ENCODE results near the gene GSG1L2.
"Not testable (repeated sequence)": the region's sequence is repeated elsewhere in the genome, so short reads cannot be mapped to it uniquely, and the experiment has no call there.

GSG1L2 gene

GRCh38 chr17:9788601-9789000 is 33.3 kb downstream of the GSG1L2 start:
- no peak for DNase-seq

DNA sequence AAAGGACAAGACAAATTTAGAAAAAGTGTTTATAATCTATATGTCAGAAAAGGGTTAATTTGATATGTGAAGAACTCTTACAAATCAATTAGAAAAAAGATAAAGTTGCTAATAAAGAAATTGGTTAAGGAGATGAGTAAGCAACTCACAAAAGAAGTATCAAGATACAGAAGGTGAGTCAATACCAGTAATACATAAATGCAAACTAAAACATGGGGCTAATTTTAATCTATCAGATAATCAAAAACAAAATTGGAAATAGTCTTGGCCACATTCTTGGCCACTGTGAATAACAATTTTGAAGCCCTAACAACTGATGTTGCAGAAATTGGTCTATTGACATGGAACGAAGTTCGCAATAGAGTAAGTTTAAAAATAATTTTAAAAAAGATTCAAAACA is 37.3 kb downstream of the GSG1L2 start:
- DNase-seq: no peak

DNA sequence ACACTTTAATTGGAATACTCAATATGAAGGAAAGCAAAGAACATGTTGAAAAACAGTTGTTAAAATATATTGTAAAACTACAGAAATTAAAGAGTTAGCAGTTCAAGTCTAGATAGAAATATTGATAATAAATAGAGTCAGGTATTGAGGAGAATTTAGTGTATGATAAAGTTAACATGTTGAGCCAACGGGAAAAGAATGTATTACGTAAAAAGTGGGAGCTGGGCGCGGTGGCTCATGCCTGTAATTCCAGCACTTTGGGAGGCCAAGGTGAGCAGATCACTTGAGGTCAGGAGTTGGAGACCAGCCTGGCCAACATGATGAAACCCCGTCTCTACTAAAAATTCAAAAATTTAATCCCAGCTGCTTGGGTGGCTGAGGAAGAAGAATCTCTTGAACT is 38.4 kb downstream of the GSG1L2 start:
- DNase-seq: not testable (repeated sequence)

- no peak for DNase-seq
These were observed 38.8 kb downstream of the GSG1L2 start for GRCh38 chr17:9783050-9783449.

- no peak for DNase-seq
These were observed 41.3 kb downstream of the GSG1L2 start for GRCh38 chr17:9780552-9780951.

DNA sequence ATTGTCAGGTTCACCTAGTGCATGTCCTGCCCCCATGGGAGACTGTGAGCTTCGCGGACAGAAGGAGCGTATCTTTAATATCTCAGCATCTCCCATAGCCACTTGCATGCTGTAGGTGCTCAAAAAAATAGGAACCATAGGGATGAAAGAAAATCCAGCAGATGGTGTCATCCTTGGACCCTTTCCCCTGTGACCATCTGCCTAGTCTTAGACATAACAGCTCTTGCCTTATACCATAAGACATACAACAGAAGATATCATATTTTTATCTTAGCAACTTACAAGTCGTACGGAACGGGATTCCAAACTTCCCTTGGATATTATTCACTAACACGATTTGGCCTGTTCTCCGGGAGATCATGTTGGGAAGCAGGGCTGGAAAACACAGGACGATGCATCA is 45.0 kb downstream of the GSG1L2 start:
- DNase-seq: no peak

DNA sequence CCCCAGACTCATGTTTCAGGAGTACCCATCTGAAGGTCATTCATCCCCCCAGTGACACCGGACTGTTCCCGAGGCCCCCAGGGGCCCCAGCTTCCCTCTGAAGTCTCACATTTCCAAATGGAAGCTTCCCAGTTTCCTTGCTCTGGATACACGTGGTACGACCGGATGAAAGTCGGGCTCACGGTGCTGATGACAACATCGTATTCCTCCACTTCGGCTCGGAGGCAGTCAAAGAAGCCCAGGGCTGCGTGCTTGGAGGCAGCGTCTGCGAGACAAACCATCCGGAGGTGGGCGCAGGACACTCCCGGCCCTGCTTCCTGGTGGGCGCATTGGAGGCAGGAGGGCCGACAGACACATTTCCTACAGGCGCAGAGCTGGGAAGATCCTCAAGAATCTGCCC is 49.2 kb downstream of the GSG1L2 start:
- no peak for DNase-seq

GRCh38 chr17:9771465-9771864 is 50.4 kb downstream of the GSG1L2 start:
- no peak for DNase-seq

DNA sequence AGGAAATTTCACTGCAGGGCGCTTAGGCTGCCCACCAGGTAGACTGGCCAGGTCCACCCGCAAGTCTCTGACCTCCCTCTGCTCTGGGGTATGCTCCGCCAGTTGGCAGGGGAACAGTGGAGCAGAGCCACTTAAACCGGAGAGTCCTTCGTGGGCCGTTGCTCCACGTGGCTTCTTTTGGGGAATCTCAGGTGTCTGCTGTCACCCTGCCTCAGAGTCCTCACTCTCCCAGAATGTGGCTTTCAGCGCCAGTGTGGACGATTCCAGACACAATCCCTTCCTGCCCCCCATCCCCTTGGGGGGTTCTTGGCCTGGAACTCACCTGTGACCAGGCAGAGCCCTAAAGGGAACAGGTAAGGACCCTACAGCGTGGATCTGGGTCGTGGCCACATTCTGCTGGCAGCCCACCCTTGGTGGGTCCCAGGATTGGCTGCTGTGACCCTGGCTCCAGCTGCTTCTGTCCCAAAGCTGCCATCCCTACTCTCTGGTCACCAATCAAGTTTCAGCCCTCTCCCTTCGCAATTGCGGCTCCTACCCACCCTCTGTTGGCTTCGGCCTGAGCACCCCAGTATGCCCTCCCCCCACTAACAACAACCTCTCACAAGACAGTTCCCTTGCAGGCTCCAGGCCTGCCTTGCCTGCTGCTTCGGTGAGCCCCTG is 52.7 kb downstream of the GSG1L2 start:
- no peak for DNase-seq

DNA sequence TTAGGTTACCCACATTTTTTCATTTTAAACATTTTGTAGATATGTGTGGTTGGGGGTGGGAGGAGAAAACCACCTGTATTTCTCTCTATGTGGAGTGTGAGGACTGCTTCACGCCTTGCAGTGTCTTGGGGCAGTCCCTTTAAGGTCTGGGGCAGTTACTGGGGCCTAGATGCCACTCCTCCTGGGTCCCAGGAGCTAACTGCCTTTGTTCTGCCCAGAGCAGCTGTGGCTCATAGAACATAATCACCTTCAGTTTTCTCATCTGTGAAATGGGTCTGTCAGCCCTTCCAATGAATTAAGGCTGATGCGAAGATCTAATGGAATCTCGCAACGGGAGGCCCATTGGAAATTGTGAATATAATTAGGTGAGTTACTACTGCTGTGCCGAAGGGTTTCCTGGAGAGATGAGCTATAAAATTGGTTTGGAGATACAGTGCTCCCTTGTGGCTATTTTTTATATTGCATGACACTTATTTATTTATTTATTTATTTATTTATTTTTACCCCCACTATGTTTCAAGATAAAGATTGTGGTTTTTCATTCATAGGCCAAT is 53.4 kb downstream of the GSG1L2 start:
- DNase-seq: no peak

GRCh38 chr17:9767432-9767991 is 54.4 kb downstream of the GSG1L2 start:
- no peak for DNase-seq

DNA sequence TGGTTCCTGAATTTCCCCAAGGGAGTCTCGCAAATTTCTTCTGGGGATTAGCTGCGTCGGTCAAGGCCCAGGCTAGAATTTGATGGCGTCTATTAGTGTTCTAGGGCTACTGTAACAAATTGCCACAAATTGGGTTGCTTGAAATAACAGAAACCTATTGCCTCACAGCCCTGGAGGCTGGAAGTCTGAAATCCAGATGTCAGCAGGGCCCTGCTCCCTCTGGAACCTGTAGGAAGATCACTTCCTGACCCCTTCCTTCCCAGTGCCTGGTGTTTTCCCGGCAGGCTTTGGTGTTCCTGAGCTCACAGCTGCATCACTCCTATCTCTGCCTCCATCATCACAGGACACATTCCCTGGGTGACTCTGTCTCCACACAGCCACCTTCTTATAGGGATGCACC is 54.9 kb downstream of the GSG1L2 start:
- DNase-seq: no peak

GRCh38 chr17:9765322-9765721 is 56.6 kb downstream of the GSG1L2 start:
- DNase-seq: no peak

DNA sequence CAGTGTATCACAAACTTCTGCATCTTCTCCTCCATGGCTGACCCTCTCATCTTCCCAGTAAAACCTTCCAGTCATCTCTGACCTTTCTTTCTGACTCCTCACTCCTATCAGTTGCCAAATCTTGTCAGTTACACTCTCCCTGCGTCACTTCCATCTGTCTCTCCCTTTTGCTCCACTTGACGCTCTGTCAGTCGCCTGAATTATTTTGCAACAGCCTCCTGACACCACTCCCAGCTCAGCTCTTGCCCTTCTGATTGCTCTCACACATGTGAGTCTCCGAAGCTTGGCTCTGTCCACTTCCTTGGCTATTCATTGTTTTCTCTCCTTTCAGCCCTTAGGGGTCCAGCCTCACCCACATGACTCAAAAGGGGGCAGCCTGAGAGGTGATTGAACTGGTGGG is 58.2 kb downstream of the GSG1L2 start:
- DNase-seq: no peak

DNA sequence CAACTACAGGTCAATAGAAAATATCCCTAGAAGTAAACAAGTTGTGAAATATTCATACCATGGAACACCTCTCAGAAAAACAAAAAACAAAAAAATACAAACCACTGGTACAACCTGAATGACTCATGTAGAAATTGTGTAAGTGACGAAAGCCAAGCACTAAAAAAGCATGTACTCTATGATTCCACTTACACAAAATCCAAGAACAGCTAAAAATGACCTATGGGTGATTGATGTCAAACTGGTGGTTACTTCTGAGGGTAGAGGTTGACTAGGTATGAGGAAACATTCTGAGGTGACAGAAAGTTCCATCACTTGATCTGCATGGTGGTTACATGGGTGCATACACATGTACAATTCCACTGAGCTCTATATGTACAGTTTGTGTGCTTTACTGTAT is 61.6 kb downstream of the GSG1L2 start:
- no peak for DNase-seq

DNA sequence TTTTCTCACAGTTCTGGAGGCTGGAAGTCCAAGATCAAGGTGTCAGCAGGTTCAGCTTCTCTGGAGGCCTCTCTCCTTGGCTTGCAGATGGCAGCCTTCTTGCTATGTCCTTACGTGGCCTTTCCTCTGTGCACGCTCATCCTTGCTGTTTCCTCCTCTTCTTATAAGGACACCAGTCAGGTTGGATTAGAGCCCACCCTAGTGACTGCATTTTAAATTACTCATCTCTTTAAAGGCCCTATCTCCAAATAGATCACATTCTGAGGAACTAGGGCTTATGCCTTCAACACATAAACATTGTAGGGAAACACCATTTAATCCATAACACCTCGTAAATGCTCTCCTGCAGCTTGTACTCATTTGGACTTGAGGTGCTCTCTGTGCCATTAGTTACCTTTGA is 66.8 kb downstream of the GSG1L2 start:
- no peak for DNase-seq

Measured in activated CD8-positive, alpha-beta memory T cell treated with anti-CD3 and anti-CD28 coated beads, Interleukin-2, amount 50 U/mL, for 48 hours (primary cell).